D721Med (cell line): Measurements from ENCODE around the gene PPIL1.

Experiments used
- DNase-seq: peaks from one replicate; pipeline ENCODE4 v3.0.0; 2011; ENCODE audit warnings: low spot score; ENCODE audit not compliant: insufficient read length
- FAIRE-seq: peaks from 2 replicates; lab custom pipeline; 2011; peaks lifted over from hg19 to GRCh38; lab: Jason Lieb, UNC
- TF ChIP-seq, protein P1 (sequence below): IDR thresholded peaks from 2 replicates; pipeline ENCODE4 v1.5.1; 2012; ENCODE audit warnings: mild to moderate bottlenecking, control low read depth; ENCODE audit not compliant: insufficient read depth; ENCODE audit errors: missing control alignments

The PPIL1 gene

DNA sequence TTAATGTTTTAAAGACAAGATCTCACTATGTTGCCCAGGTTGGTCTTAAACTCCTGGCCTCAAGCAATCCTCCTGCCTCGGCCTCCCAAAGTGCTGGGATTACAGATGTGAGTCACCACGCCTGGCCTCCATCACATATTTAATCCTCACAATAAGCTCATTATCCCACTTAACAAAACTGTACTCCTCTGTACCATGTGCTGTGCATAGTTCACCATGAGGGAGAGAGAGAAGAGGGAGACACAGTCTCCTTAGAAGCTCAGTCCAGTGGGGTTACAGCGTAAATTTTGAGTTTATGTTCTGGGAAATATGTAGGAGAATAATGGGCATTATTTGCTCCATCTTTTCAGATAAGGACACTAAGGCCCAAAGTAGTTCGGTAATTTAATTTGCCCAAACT is 27.5 kb downstream of the PPIL1 start:
- TF ChIP-seq, protein P1, sequence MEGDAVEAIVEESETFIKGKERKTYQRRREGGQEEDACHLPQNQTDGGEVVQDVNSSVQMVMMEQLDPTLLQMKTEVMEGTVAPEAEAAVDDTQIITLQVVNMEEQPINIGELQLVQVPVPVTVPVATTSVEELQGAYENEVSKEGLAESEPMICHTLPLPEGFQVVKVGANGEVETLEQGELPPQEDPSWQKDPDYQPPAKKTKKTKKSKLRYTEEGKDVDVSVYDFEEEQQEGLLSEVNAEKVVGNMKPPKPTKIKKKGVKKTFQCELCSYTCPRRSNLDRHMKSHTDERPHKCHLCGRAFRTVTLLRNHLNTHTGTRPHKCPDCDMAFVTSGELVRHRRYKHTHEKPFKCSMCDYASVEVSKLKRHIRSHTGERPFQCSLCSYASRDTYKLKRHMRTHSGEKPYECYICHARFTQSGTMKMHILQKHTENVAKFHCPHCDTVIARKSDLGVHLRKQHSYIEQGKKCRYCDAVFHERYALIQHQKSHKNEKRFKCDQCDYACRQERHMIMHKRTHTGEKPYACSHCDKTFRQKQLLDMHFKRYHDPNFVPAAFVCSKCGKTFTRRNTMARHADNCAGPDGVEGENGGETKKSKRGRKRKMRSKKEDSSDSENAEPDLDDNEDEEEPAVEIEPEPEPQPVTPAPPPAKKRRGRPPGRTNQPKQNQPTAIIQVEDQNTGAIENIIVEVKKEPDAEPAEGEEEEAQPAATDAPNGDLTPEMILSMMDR = no peak
- DNase-seq (peak; percentile 51), FAIRE-seq (no peak)

- TF ChIP-seq, protein P1 = no peak
- no peak for FAIRE-seq
- no peak for DNase-seq
Measured at GRCh38 chr6:36845233-36845632, 29.4 kb downstream of the PPIL1 start.

- TF ChIP-seq, protein P1 = no peak
- no peak for FAIRE-seq
- no peak for DNase-seq
Measured at GRCh38 chr6:36844232-36845170, 30.1 kb downstream of the PPIL1 start.

GRCh38 chr6:36843170-36843569 is 31.4 kb downstream of the PPIL1 start:
- FAIRE-seq = no peak

GRCh38 chr6:36841756-36842155 is 32.8 kb downstream of the PPIL1 start:
- no peak for DNase-seq
- TF ChIP-seq, protein P1 = no peak
- FAIRE-seq = no peak

More at GRCh38 chr6:36843170-36843569, 31.4 kb downstream of the PPIL1 start:
- DNase-seq = no peak
- TF ChIP-seq, protein P1 = no peak

- TF ChIP-seq, protein P1 = no peak
- DNase-seq (no peak), FAIRE-seq (no peak)
Measured at GRCh38 chr6:36840432-36841403, 33.9 kb downstream of the PPIL1 start.
